GM19467 (cell line): ENCODE data around the gene TAF8.

ENCODE experiments used
- ATAC-seq: cut with Tn5 transposase; IDR thresholded peaks from one replicate; pipeline ENCODE4 v1.9.1; 2021; ENCODE audit warnings: mild to moderate bottlenecking, moderate library complexity; ENCODE audit not compliant: unreplicated experiment

TAF8 gene

DNA sequence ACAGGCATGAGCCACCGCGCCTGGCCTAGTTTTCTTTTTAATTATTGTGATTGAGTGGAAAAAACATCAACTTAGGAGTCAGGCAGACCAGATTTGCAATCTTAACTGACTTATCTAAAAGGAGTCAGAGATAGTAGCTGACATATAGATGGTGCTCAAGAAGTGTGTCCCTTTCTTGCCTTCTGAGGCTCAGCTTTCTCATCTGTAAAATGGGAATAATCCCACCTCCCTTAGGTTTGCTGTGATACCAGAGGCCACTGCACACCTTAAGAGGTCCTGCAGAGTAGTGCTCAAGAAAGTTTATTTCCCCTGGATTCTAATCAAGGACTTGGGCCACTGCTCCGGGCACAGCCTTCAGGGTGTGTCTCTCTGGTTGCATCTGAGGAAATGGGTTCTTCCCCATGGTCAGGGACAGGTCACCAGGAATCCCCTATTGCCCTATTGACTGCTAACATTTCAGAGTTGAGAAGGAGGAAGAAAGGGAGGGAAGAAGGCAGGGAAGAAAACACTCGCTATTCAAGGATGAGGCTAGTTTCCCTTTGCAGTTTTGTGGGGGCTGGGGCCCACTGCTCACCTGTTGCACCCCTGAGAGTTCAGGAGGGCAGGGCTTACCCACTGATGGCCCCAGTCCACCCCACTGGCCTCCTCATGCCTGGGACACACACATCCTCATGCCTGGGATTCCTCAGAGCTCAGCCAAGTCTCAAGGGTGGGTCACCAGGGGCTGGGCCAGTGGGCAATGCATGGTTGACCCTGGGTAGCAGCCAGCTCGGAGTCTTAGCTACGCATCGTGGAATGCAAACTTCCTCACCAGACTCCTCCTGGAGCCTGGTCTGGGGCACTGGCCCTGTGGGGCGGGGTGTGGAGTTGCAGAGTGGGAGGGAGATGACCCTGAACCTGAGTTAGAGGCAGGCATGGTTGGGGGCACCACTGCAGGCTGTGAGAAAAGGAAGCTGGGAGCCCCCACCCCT, 70.9 kb downstream of the TAF8 start:
- ATAC-seq = no peak

DNA sequence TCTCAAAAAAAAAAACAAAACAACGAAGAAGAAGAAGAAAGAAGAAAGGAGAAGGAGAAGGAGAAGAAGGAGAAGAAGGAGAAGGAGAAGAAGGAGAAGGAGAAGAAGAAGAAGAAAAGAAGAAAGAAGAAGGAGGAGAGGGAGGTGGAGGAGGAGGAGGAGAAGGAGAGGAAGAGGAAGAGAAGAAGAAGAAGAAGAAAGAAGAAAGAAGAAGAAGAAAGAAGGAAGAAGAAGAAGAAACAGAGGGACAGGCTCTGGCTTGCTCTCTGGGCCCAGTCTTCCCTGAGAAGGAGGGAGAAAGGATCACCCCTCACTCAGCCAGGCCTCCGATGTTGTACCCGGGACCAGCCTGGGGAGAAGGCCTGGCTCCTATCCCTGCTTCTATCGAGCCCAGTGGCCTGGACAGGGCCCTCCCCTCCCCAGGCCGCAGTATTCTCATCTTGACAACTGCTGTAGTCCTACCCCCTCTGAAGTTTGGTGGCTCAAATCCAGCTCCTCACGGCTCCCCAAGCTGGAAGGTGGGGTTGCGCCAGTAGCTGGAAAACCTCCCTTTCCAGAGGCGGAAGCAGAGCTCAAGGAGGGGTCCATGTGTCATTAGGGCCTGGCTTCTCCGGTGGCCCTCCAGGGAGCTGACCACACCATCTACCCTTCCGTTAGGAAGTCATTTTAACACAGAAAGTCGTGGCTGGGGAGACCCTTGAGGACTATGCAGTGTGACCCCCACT, 73.2 kb downstream of the TAF8 start:
- no peak for ATAC-seq

DNA sequence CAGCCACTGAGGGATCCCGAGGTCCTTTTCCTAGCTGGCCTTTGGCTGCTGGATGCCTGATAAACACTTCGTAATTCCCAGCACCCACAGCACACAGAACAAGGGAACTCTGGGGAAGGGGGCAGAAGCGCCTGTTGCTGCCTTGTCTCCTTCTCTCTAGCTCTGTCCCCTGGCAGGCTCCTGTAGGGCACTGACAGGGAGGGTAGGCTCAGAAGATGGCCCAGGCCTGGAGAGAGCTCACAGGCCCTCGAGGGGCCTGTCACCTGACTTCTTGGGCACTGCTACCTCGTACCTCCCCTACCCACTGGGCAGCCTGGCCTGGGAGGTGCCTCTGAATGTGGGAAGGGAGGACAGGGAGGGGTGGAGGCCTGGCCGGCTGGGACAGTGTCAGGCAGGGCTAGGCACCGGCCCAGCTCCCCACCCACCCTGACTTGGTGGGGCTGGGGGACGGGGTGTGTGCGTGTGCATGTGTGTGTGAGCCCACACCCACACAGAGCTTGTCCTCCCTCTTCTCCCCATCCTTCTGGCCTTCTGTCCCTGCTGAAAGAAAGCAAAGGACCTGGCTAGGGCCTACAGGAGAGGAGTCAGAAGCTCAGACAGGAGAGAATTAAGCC, 74.0 kb downstream of the TAF8 start:
- ATAC-seq = no peak

DNA sequence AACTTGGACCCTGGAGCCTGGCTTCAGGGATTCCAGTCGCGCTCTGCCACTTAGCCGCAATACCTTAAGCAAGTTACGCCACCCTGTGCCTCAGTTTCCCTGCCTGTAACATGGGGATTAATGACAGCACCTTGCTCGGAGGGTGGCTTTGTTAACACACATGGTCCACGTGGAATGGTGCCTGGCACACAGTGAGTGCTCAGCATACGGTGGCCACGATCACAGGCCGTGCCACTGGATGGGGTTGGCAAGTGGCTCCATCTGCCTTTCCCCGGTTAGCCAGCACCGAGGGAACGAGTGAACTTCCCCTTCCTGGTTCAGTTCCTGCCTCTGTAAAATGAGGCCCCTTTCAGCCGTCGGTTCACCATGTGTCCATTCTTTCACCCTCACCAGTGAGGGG, 74.9 kb downstream of the TAF8 start:
- no peak for ATAC-seq

DNA sequence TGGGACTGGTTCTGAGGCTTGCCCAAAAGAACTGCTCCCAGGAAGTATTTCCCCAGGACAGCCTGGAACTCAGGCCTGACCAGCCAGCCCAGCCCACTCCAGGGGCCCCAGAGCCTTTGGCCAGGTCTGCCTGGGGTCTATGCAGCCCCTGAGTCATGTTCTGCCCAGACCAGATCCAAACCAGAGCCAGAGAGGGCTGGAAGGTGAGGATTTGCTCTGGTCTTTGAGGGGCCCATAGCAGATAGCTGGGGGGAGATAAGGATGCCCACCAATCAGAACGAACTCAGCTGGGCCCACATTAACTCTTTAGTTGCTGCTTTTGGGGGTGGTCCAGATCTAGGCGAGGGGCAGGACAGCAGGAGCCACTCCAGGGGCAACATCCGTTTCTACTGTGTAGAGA, 75.3 kb downstream of the TAF8 start:
- ATAC-seq = no peak

DNA sequence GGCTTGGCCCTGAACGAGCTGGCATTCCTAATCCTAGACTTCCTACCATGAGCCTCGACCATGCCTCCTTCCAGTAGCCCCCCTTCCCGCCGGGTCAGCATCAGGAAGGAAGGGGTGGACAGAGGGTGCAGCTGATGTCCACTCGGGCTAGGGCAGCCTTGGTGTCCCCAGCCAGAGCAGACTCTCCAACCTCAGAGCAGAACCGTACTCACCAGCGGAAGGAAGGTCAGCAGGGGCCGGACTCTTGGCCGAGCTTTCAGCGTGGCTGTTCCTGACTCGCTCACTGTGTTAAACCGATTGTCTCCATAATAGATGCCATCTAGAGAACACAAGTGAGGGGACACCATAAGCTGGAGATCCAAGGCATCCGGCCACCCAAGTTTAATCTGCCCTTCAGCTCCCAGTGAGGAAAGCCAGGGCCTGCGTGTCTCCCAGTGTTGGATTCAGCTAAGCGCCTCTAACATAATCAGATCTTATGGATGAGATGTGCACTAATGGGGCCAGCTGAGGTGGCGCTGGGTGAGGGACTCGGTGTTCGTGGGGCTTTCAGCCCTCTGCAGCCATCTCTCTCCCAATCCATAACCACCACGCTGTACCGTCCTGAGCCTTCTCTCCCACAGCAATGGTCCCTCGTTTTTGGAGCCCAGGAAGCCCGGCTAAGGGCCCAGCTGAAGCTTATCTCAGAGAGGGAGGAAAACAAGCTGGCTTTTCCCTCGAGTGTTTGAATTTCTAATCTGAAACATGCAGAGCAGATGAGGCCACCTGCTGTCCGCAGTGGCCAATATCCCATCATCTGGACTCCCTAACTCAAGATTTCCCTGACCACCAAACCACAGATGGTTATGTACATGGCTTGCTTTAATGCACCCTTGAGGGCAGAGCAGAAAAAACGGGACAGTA, 78.4 kb downstream of the TAF8 start:
- no peak for ATAC-seq

DNA sequence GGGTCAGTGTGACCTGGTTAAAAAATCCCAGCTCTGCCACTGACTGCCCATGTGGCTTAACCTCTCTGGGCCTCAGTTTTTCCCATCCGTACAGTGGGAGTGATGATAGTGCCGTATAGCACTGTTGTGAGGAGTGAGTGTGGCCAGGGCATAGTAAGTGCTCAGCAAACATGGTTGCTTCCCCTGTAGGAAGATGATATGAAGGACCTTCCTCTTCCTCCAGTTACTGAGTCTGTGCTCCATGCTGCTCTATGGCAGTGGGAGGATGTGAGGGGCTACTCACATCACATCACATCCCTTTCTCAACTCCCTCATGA, 79.0 kb downstream of the TAF8 start:
- ATAC-seq = no peak

DNA sequence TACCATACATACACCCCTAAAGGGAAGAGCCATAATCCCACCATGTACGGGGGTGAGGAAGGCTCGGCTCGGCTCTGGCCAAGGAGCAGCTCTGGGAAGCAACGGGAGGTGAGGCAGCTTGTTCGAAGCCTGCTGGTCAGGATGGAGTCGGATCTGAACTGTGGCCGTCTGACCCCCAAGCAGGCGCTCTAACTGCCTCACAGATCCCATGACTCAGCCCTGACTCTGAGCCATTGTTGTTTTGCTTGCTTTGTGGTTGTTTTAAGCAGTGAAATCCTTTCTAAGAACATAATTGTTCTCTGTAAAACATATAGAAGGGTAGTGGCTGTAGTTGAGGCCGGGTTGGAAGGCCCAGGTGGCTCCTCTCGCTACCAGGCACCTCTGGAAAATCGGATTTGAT, 81.2 kb downstream of the TAF8 start:
- ATAC-seq = no peak

DNA sequence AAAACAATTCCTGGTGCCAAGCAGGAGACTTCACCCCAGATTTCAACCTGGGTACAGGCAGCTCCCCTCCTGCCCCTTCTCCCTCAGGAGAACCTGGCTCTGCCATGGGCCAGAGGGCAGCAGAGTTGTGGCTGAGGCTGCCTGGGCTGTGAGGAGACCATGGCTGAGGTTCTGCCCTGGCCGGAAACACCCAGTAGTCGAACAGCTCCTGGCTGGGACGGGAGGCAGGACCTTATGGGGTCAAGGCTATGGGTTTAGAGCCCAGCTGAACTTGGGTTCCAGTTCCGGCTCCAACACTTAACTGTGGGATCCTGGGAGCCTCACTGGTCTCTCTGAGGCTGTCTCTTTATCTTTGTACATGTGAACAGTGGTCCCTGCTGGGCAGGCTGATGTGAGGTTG, 83.6 kb downstream of the TAF8 start:
- ATAC-seq = no peak

DNA sequence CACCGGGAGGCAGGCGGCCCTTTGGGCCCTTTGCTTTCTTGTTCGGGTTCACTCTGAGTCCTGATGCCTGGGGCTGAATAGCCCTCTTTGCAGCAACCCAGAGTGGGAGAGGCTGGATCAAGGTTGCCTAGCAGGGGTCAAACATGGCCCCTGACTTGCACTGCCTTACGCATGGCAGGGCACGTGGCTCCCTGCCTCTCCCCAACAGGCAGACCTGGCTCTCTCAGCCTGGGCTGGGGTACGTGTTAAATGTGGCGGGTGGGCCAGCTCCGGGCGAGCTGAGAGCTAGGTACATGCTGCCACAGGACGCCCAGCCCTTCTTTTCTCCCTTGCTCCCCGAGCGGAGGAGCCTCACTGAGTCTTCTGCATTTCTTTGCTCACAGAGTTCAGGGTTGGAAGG, 84.8 kb downstream of the TAF8 start:
- no peak for ATAC-seq

DNA sequence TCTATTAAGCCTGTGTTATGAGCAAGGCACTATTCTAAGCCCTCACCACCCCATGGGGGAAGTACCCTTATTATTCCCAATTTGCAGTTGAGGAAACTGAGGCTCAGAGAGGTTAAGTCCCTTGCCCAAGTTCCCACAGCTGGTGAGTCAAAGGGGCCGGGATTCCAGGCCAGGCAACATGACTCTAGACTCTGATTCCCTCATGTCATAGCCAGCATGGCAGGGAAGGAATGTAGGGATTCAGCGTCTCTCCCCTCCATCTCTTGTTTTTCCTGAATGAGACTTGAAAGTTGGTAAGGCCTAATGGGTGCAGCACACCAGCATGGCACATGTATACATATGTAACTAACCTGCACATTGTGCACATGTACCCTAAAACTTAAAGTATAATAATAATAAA, 85.4 kb downstream of the TAF8 start:
- no peak for ATAC-seq

DNA sequence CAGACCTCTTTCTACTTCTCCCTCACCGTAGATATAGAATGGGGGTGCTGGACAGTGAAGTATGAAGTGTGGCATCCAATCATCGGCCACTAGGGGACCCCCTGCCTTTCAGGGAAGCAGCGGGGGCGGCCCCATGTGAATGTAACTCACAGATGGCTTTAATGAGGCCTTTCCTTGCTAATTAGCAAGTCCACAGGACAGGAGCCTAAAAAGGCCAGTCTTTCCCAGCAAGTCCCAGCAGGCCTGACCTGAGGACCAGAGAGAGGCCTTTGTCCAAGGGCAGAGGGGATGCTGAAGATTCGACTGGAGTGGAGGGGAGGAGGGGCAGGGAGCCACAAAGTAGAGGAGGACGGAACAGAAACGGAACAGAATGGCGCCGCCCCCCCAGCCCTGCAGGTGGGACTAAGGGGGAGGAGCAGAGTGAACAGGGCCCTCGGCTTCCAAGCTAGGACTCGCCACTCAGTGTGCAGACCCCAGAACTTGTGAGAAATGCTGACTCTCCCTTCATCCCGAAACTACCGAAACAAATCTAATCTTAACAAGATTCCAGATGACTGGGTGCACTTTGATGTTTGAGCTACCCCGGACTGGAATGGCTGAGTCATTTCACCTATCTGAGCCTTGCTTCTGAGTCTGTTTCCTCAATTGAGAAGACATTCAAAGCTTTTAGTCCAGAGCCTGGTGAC, 86.3 kb downstream of the TAF8 start:
- ATAC-seq = no peak
